Keratinocyte (primary cell): ENCODE data around the gene SLC18A2. TPM values are rescaled to one million over a fixed set of nuclear protein-coding genes. Genes with fewer than 3 reads are reported as not detected.

Source experiments
- DNase-seq: peaks from one replicate; pipeline ENCODE4 v3.0.0-alpha.2; 2011; ENCODE audit warnings: low read depth, missing footprints, low spot score
- FAIRE-seq: peaks from 2 replicates; lab custom pipeline; 2011; peaks lifted over from hg19 to GRCh38; lab: Jason Lieb, UNC
- H2AFZ ChIP-seq: 2 replicates; pipeline ENCODE4 v1.6.0; 2012; ENCODE audit warnings: low read length, control low read depth, inconsistent platforms; ENCODE audit not compliant: control insufficient read depth
- H3K27ac ChIP-seq: 2 replicates; pipeline ENCODE4 v1.5.1; 2011; ENCODE audit warnings: low read length; ENCODE audit not compliant: control insufficient read depth, insufficient read depth
- H3K27me3 ChIP-seq: 3 replicates; pipeline ENCODE4 v1.6.0; 2011; ENCODE audit warnings: low read length; ENCODE audit not compliant: control insufficient read depth, insufficient read depth; ENCODE audit errors: extremely low read depth
- H3K36me3 ChIP-seq, 2 experiments: 2 replicates in 1 of 2; 3 replicates in 1 of 2; pipeline ENCODE4 v1.5.1; 2011; ENCODE audit warnings: low read length in 2 of 2, mild to moderate bottlenecking in 1 of 2; ENCODE audit not compliant: control insufficient read depth in 2 of 2, insufficient read depth in 2 of 2; ENCODE audit errors: extremely low read depth in 1 of 2
- H3K4me1 ChIP-seq: 3 replicates; pipeline ENCODE4 v1.5.1; 2011; ENCODE audit warnings: low read length; ENCODE audit not compliant: control insufficient read depth, insufficient read depth; ENCODE audit errors: extremely low read depth
- H3K4me2 ChIP-seq: 3 replicates; pipeline ENCODE4 v1.6.0; 2011; ENCODE audit warnings: low read depth, low read length; ENCODE audit not compliant: control insufficient read depth, insufficient read depth; ENCODE audit errors: extremely low read depth
- H3K4me3 ChIP-seq, 3 experiments: fragments of 200-600 bp in 1 of 3; sonication (generic) in 1 of 3; 2 replicates in 2 of 3; 3 replicates in 1 of 3; pipeline ENCODE4 v1.5.1; 2011 to 2016; ENCODE audit warnings: low read length in 3 of 3, mild to moderate bottlenecking in 3 of 3, control low read depth in 2 of 3, inconsistent platforms in 1 of 3, low read depth in 1 of 3, mixed read lengths in 1 of 3, mixed run types in 1 of 3, moderate library complexity in 1 of 3; ENCODE audit not compliant: control insufficient read depth in 2 of 3, insufficient read depth in 2 of 3; ENCODE audit errors: extremely low read depth in 1 of 3
- H3K79me2 ChIP-seq: 2 replicates; pipeline ENCODE4 v1.6.0; 2012; ENCODE audit warnings: low read length; ENCODE audit not compliant: control insufficient read depth, insufficient read depth
- H3K9ac ChIP-seq: 3 replicates; pipeline ENCODE4 v1.6.0; 2011; ENCODE audit warnings: low read length; ENCODE audit not compliant: control insufficient read depth, insufficient read depth; ENCODE audit errors: extremely low read depth
- H3K9me1 ChIP-seq: 3 replicates; pipeline ENCODE4 v1.6.0; 2011; ENCODE audit warnings: low read length; ENCODE audit not compliant: control insufficient read depth, insufficient read depth; ENCODE audit errors: extremely low read depth
- H3K9me3 ChIP-seq: 2 replicates; pipeline ENCODE4 v1.5.1; 2012; ENCODE audit warnings: low read depth, low read length; ENCODE audit not compliant: control insufficient read depth
- H4K20me1 ChIP-seq: 3 replicates; pipeline ENCODE4 v1.6.0; 2011; ENCODE audit warnings: low read length; ENCODE audit not compliant: control insufficient read depth, insufficient read depth; ENCODE audit errors: extremely low read depth
- EZH2 ChIP-seq: IDR thresholded peaks from one replicate; pipeline ENCODE4 v1.6.1; 2012; ENCODE audit warnings: inconsistent platforms, mild to moderate bottlenecking, low read length, moderate library complexity
- dilution Hi-C: fragments of 300-500 bp; cut with MboI; formaldehyde crosslinking; loops from one replicate; pipeline ENCODE4 v1.7.0; 2020; ENCODE audit warnings: low sequenced_read_pairs; ENCODE audit not compliant: extremely low pct_ligation_motif_present
- polyA plus RNA-seq, 5 experiments: library from polyadenylated mRNA; depleted of rRNA in 3 of 5; stranded (reverse) in 3 of 5; stranded (forward) in 1 of 5; unstranded in 1 of 5; fragments of >200 nt; gene quantifications; 1 replicate in 1 of 5; 2 replicates in 3 of 5; 3 replicates in 1 of 5; pipeline versions ENCODE4 v1.2.1 to v1.2.3, GENCODE V29; 2011 to 2012; ENCODE audit warnings: missing spikeins in 2 of 5, low read depth in 1 of 5, low replicate concordance in 1 of 5
- TF ChIP-seq, protein P1 (sequence below), 3 experiments: IDR thresholded peaks in 1 of 3; conservative IDR thresholded peaks in 1 of 3; optimal IDR thresholded peaks in 1 of 3; 2 replicates in 2 of 3; 3 replicates in 1 of 3; pipeline versions ENCODE3 to v1.5.1; 2011; ENCODE audit warnings: low read length in 3 of 3, mild to moderate bottlenecking in 3 of 3, moderate library complexity in 2 of 3, control low read depth in 1 of 3, inconsistent platforms in 1 of 3; ENCODE audit not compliant: insufficient read depth in 2 of 3; ENCODE audit errors: extremely low read depth in 1 of 3

SLC18A2 gene
- polyA plus RNA-seq, 1 donor (not counting 4 experiments of a cell fraction or from before 2014, with no cell fraction given), result not detected

DNA sequence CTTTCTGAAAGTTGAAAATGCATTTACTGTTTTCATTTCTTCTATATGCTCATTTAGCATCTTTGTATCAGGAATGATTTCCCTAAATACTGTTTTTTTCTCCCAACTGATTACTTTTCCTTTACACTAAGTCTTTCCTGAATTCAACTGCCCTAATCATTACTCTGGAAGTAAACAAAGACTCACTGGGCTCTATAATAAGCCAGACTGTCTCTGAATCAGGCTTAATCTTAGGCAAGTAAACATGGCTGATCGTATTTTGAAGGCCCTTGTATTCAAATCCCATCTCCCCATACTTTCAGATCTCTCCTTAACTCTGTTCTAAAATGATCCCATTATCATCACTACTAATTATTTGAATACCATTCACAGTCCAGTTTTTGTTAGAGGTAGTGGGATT, 72.7 kb downstream of the SLC18A2 start:
- Histone ChIP-seq H4K20me1 (no peaks in the 10 kb centered on the region), H3K27me3 (no peaks in the 10 kb centered on the region), H3K4me2 (no peak overlapping the region), H3K4me3 (no peak overlapping the region), H3K9me1 (no peaks in the 10 kb centered on the region), H3K4me1 (no peaks in the 10 kb centered on the region), H3K9me3 (no peaks in the 10 kb centered on the region), H3K9ac (no peak overlapping the region), H3K27ac (no peak overlapping the region), H2AFZ (no peak overlapping the region), H3K36me3 (peaks cover 0 to 4% of the 10 kb centered on the region in 2 experiments), H3K79me2 (peaks cover 6% of the 10 kb centered on the region)
- dilution Hi-C loops, result no loop called here
- TF ChIP-seq, protein P1, sequence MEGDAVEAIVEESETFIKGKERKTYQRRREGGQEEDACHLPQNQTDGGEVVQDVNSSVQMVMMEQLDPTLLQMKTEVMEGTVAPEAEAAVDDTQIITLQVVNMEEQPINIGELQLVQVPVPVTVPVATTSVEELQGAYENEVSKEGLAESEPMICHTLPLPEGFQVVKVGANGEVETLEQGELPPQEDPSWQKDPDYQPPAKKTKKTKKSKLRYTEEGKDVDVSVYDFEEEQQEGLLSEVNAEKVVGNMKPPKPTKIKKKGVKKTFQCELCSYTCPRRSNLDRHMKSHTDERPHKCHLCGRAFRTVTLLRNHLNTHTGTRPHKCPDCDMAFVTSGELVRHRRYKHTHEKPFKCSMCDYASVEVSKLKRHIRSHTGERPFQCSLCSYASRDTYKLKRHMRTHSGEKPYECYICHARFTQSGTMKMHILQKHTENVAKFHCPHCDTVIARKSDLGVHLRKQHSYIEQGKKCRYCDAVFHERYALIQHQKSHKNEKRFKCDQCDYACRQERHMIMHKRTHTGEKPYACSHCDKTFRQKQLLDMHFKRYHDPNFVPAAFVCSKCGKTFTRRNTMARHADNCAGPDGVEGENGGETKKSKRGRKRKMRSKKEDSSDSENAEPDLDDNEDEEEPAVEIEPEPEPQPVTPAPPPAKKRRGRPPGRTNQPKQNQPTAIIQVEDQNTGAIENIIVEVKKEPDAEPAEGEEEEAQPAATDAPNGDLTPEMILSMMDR (optimal IDR thresholded peaks at IDR 0.05 in 1 of 3, IDR thresholded peaks at IDR 0.05 in 1 of 3, conservative IDR thresholded peaks at IDR 0.05 in 1 of 3; ENCODE audit: extremely low read depth in 1 of 3, insufficient read depth in 2 of 3, low read length in 3 of 3), result no peak
- no peak for TF ChIP-seq EZH2
- FAIRE-seq, result no peak
- DNase-seq, result no peak

DNA sequence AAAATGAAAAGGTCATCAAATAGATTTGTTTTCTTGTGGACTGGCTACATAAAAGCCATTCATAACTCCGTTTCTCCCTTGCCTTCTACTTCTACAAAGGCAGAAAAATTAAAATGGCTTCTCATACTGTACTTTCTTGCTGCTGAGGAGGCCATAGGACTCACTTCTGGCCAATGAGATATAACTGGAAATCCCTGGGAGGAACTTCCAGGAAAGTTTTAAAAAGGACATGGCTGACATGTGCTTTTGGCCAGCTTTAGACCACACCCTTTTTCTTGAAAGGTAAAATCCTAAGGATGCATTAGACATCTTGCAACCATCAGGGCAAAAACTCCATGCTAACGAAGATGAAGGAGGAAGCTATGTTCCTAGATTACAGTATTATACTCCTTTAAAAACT, 75.8 kb downstream of the SLC18A2 start:
- no peak overlapping the region for H3K27ac ChIP-seq
- H3K36me3 ChIP-seq, result peaks cover 0 to 4% of the 10 kb centered on the region in 2 experiments
- no peaks in the 10 kb centered on the region for H4K20me1 ChIP-seq
- H3K9me3 ChIP-seq, result no peaks in the 10 kb centered on the region
- no peak overlapping the region for H3K4me3 ChIP-seq
- no peaks in the 10 kb centered on the region for H3K4me1 ChIP-seq
- FAIRE-seq, result no peak
- TF ChIP-seq, protein P1 (optimal IDR thresholded peaks at IDR 0.05 in 1 of 3, IDR thresholded peaks at IDR 0.05 in 1 of 3, conservative IDR thresholded peaks at IDR 0.05 in 1 of 3; ENCODE audit: extremely low read depth in 1 of 3, insufficient read depth in 2 of 3, low read length in 3 of 3), result no peak
- no peak for TF ChIP-seq EZH2
- DNase-seq, result no peak
- dilution Hi-C loops, result no loop called here
- H2AFZ ChIP-seq, result no peak overlapping the region
- H3K9ac ChIP-seq, result no peak overlapping the region
- no peaks in the 10 kb centered on the region for H3K27me3 ChIP-seq
- no peak overlapping the region for H3K4me2 ChIP-seq
- H3K9me1 ChIP-seq, result no peaks in the 10 kb centered on the region
- peaks cover 8% of the 10 kb centered on the region for H3K79me2 ChIP-seq
